Subcutaneous abdominal adipose tissue (tissue), 5 donors: ENCODE results near the gene S100A12.

ENCODE experiments used
- H3K27ac ChIP-seq: one replicate; pipeline ENCODE4 v1.7.0; 2013; ENCODE audit warnings: low read depth, mild to moderate bottlenecking, inconsistent platforms, low read length, moderate library complexity
- H3K27me3 ChIP-seq, 5 donors: one replicate each; pipeline ENCODE4 v1.7.0; 2013; ENCODE audit warnings: low read length in 5 of 5, inconsistent platforms in 1 of 5; ENCODE audit not compliant: control insufficient read depth in 5 of 5, insufficient read depth in 4 of 5
- H3K36me3 ChIP-seq, 5 donors: one replicate each; pipeline ENCODE4 v1.7.0; 2013; ENCODE audit warnings: low read length in 5 of 5; ENCODE audit not compliant: control insufficient read depth in 5 of 5, insufficient read depth in 5 of 5
- H3K4me1 ChIP-seq, 5 donors: one replicate each; pipeline ENCODE4 v1.7.0; 2013; ENCODE audit warnings: low read length in 5 of 5, mild to moderate bottlenecking in 3 of 5, moderate library complexity in 1 of 5; ENCODE audit not compliant: control insufficient read depth in 5 of 5, insufficient read depth in 5 of 5
- H3K4me3 ChIP-seq, 5 donors: one replicate each; pipeline ENCODE4 v1.7.0; 2013; ENCODE audit warnings: low read length in 5 of 5, low read depth in 1 of 5
- H3K9ac ChIP-seq, 5 donors: one replicate each; pipeline ENCODE4 v1.7.0; 2013; ENCODE audit warnings: low read length in 5 of 5, mild to moderate bottlenecking in 4 of 5, moderate library complexity in 3 of 5
- H3K9me3 ChIP-seq, 5 donors: one replicate each; pipeline ENCODE4 v1.7.0; 2013; ENCODE audit warnings: low read length in 5 of 5; ENCODE audit not compliant: control insufficient read depth in 5 of 5
- donor health status: healthy.
- donor health status: healthy.
- donor health status: healthy.
- donor health status: healthy.
- donor health status: healthy.

The S100A12 gene

GRCh38 chr1:153371231-153371630 is 4.2 kb downstream of the S100A12 start:
- H3K9me3 ChIP-seq, result no peaks in the 10 kb centered on the region
- H3K27ac ChIP-seq, result no peak overlapping the region
- no peak overlapping the region for H3K9ac ChIP-seq

GRCh38 chr1:153370146-153370545 is 5.3 kb downstream of the S100A12 start:
- Histone ChIP-seq H3K9ac (no peak overlapping the region), H3K36me3 (no peaks in the 10 kb centered on the region), H3K27me3 (peaks cover 0 to 3% (median 0%) of the 10 kb centered on the region in 5 donors), H3K9me3 (no peaks in the 10 kb centered on the region), H3K27ac (no peak overlapping the region), H3K4me1 (peaks cover 0 to 4% (median 0%) of the 10 kb centered on the region in 5 donors), H3K4me3 (no peak overlapping the region)

More at GRCh38 chr1:153371231-153371630, 4.2 kb downstream of the S100A12 start:
- H3K4me1 ChIP-seq, result peaks cover 0 to 4% (median 0%) of the 10 kb centered on the region in 5 donors
- H3K36me3 ChIP-seq, result no peaks in the 10 kb centered on the region
- no peaks in the 10 kb centered on the region for H3K27me3 ChIP-seq
- no peak overlapping the region for H3K4me3 ChIP-seq

GRCh38 chr1:153368495-153368894 is 6.9 kb downstream of the S100A12 start:
- Histone ChIP-seq H3K27me3 (peaks cover 0 to 3% (median 0%) of the 10 kb centered on the region in 5 donors), H3K4me1 (peaks cover 0 to 4% (median 0%) of the 10 kb centered on the region in 5 donors), H3K36me3 (no peaks in the 10 kb centered on the region), H3K4me3 (no peak overlapping the region), H3K9me3 (no peaks in the 10 kb centered on the region), H3K27ac (no peak overlapping the region), H3K9ac (no peak overlapping the region)

- H3K27ac ChIP-seq, result no peak overlapping the region
- no peaks in the 10 kb centered on the region for H3K36me3 ChIP-seq
- no peak overlapping the region for H3K4me3 ChIP-seq
- H3K27me3 ChIP-seq, result peaks cover 0 to 7% (median 0%) of the 10 kb centered on the region in 5 donors
- H3K9me3 ChIP-seq, result no peaks in the 10 kb centered on the region
- peaks cover 0 to 4% (median 0%) of the 10 kb centered on the region in 5 donors for H3K4me1 ChIP-seq
- H3K9ac ChIP-seq, result no peak overlapping the region
Observed at GRCh38 chr1:153367090-153367489, 8.3 kb downstream of the S100A12 start.

DNA sequence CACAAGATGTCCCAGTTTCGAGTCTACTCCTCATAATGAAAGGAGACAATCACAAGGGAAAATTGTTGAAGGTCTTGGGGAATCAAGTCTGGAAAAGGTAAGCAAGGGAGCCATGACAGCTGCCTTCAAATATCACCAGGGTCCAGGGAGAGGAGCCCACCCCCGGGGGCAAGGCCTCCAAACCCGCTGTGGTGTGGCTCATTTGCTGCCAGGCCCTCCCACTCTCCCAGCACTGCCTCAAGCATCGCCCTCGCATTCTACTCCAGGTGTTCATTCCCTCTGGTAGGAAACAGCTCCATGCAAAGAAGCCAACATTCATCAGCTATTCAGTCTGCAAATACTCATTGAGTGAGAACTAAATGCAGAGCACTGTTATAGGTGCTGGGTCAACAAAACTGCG is 9.2 kb downstream of the S100A12 start:
- H3K4me3 ChIP-seq, result no peak overlapping the region
- H3K9ac ChIP-seq, result no peak overlapping the region
- peaks cover 0 to 4% (median 0%) of the 10 kb centered on the region in 5 donors for H3K4me1 ChIP-seq
- no peak overlapping the region for H3K27ac ChIP-seq
- H3K36me3 ChIP-seq, result no peaks in the 10 kb centered on the region
- peaks cover 0 to 7% (median 0%) of the 10 kb centered on the region in 5 donors for H3K27me3 ChIP-seq
- no peaks in the 10 kb centered on the region for H3K9me3 ChIP-seq

DNA sequence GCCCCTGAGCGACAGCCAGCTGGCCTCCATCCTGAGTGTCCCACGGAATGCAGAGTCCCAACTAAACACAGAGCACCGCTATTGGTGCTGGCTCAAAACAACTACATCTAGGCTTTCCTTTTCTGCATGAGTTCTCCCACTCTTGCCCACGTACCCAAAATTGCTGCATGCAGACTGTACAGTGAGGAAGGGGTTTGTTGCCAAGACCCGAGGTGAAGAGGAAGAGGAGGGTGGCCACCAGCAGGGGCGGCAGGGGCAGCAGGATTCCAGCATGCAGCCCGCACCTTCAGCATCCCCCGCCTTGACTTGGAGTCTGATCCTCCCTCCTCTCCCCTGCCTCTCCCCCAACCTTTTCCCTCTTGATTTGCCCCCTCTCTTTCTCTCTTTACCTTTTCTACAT is 9.7 kb downstream of the S100A12 start:
- H3K4me1 ChIP-seq, result peaks cover 0 to 5% (median 0%) of the 10 kb centered on the region in 5 donors
- no peak overlapping the region for H3K27ac ChIP-seq
- peaks cover 0 to 7% (median 0%) of the 10 kb centered on the region in 5 donors for H3K27me3 ChIP-seq

DNA sequence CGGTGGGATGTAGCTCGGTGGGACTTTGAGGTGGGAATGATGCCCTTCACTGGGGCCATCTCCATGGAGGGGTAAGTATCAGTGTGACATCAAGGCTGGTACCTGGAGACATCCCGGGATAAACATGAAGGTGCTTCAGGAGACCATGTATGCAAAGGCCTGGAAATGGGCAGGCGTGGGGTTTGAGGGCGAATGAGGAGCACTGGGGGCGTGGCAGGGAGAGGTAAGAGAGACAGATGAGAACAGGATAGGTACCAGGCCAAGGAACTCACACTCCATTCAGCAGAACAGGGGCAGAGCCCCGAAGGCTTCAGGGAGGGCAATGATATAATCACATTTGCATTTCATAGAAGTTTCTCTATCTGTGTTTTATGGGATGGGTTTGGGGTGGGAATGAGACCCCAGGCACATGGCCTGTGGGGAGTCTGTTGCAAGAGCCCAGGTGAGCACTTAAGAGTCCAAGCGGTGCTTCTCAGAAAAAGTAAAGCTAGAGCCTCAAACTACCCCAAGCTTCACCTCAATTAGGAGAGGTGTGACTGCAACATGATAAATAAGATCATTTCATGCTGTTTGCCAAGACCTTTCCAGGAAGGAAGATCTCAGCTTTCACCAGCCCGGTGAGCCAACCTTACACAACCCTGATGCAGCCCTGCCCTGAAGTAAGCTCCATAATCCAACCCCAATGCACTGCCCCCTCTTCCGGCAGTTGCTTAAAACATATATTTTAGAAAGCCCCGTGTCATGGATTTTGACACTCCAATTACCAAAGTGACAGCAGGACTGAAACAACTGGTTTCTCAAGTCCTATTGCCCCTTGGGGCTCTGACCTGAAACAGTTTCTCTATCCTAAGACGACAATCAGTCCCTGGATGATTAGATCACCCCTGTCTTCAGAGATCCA is 10.4 kb downstream of the S100A12 start:
- peaks cover 0 to 10% (median 0%) of the 10 kb centered on the region in 5 donors for H3K4me1 ChIP-seq
- no peak overlapping the region for H3K27ac ChIP-seq

More for the DNA sequence above, 9.7 kb downstream of the S100A12 start:
- H3K9me3 ChIP-seq, result no peaks in the 10 kb centered on the region
- H3K4me3 ChIP-seq, result no peak overlapping the region
- no peaks in the 10 kb centered on the region for H3K36me3 ChIP-seq
- H3K9ac ChIP-seq, result no peak overlapping the region

GRCh38 chr1:153364156-153364555 is 11.3 kb downstream of the S100A12 start:
- H3K4me1 ChIP-seq, result peaks cover 0 to 17% (median 0%) of the 10 kb centered on the region in 5 donors
- no peaks in the 10 kb centered on the region for H3K36me3 ChIP-seq
- no peak overlapping the region for H3K9ac ChIP-seq
- peaks cover 0 to 7% (median 0%) of the 10 kb centered on the region in 5 donors for H3K27me3 ChIP-seq
- H3K27ac ChIP-seq, result no peak overlapping the region
- no peak overlapping the region for H3K4me3 ChIP-seq
- H3K9me3 ChIP-seq, result no peaks in the 10 kb centered on the region

More for the DNA sequence above, 10.4 kb downstream of the S100A12 start:
- Histone ChIP-seq H3K4me3 (no peak overlapping the region), H3K27me3 (peaks cover 0 to 7% (median 0%) of the 10 kb centered on the region in 5 donors), H3K9ac (no peak overlapping the region), H3K9me3 (no peaks in the 10 kb centered on the region), H3K36me3 (no peaks in the 10 kb centered on the region)

DNA sequence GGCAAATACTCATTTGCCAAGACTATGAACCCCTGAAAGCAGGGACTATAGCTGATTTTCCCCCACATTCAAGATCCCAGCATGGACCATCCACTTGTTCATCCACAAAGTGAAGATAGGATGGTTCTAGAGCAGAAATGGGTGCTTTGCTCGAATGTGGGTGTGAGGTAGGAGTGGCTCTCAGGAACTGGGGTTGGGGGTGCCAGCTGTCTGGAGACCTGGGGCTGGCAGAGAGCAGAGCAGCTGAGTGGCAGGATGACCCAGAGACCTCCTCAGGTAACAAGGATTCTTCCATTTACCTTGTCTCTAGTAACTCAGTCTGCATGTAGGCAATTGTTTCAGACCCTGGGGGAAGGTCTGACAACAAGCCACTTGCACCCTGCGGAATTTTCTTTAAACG is 11.8 kb downstream of the S100A12 start:
- H3K27me3 ChIP-seq, result peaks cover 0 to 7% (median 0%) of the 10 kb centered on the region in 5 donors
- no peak overlapping the region for H3K27ac ChIP-seq
- no peaks in the 10 kb centered on the region for H3K9me3 ChIP-seq
- peaks cover 0 to 21% (median under 1%) of the 10 kb centered on the region in 5 donors for H3K4me1 ChIP-seq
- no peaks in the 10 kb centered on the region for H3K36me3 ChIP-seq
- H3K9ac ChIP-seq, result no peak overlapping the region
- no peak overlapping the region for H3K4me3 ChIP-seq

DNA sequence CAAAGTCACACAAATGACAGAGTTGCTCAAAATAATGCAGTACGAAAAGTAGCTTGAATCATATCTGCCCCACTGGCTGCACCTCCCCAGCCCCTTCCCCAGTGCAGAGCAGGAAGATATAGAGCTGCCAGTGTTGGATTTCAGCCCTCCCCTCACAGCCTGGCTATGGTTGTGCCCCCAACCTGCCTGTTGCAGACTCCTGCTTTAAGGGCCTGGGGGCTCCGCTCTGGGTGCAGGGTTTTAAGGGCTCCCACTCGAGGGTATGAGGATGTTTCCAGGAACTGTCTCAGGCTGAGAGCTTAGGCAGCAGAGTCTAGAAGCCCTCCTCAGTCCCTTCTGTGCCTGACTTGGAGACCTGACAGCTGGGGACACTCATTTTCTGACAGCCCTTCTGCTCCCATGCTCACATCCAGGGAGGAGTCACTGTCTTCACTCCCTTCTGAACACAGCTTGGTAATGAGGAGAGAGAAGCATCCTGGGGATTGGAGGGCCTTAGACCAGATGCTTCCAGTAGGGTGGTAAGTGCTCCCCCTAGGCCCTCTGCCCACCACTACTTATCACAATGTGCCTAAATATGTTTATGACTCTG is 13.1 kb downstream of the S100A12 start:
- Histone ChIP-seq H3K27me3 (peaks cover 0 to 7% (median 0%) of the 10 kb centered on the region in 5 donors), H3K27ac (no peak overlapping the region), H3K36me3 (no peaks in the 10 kb centered on the region), H3K9ac (no peak overlapping the region), H3K4me1 (peaks cover 0 to 31% (median 10%) of the 10 kb centered on the region in 5 donors), H3K4me3 (no peak overlapping the region), H3K9me3 (no peaks in the 10 kb centered on the region)
